GM13977 (cell line): ENCODE results near the gene ARHGAP12.

Source experiments
- DNase-seq: peaks from one replicate; pipeline ENCODE4 v3.0.0; 2012; ENCODE audit warnings: low spot score
- in situ Hi-C: fragments of 300-500 bp; cut with MboI; formaldehyde crosslinking; loops from one replicate; pipeline ENCODE4 v1.12.0; 2022; ENCODE audit warnings: low sequenced_read_pairs, low pct_unique_long_range_greater_than_20kb, mixed read lengths, inconsistent platforms; ENCODE audit not compliant: unreplicated experiment
- TF ChIP-seq, protein P1 (sequence below): IDR thresholded peaks from 2 replicates; pipeline ENCODE4 v1.5.1; 2012; ENCODE audit warnings: mild to moderate bottlenecking, control low read depth; ENCODE audit not compliant: insufficient read depth; ENCODE audit errors: extremely low read depth, missing control alignments

ARHGAP12 gene

DNA sequence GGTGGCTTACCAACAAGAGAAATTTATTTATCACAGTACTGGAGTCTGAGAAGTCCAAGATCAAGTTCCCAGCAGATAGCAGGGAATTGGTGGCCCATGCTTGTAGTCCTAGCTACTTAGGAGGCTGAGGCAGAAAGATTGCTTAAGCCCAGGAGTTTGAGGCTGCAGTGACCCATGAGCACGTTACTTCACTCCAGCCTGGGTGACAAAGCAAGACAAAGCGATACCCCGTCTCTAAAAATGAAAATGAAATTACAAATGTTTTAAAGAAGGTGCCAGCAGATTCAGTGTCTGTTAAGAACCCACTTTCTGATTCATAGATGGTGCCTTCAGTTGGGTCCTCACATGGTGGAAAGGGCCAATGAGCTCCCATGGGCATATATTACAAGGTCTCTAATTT is 20.6 kb upstream of the ARHGAP12 start:
- TF ChIP-seq, protein P1, sequence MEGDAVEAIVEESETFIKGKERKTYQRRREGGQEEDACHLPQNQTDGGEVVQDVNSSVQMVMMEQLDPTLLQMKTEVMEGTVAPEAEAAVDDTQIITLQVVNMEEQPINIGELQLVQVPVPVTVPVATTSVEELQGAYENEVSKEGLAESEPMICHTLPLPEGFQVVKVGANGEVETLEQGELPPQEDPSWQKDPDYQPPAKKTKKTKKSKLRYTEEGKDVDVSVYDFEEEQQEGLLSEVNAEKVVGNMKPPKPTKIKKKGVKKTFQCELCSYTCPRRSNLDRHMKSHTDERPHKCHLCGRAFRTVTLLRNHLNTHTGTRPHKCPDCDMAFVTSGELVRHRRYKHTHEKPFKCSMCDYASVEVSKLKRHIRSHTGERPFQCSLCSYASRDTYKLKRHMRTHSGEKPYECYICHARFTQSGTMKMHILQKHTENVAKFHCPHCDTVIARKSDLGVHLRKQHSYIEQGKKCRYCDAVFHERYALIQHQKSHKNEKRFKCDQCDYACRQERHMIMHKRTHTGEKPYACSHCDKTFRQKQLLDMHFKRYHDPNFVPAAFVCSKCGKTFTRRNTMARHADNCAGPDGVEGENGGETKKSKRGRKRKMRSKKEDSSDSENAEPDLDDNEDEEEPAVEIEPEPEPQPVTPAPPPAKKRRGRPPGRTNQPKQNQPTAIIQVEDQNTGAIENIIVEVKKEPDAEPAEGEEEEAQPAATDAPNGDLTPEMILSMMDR, result no peak
- no peak for DNase-seq
- in situ Hi-C loops, result no loop called here

DNA sequence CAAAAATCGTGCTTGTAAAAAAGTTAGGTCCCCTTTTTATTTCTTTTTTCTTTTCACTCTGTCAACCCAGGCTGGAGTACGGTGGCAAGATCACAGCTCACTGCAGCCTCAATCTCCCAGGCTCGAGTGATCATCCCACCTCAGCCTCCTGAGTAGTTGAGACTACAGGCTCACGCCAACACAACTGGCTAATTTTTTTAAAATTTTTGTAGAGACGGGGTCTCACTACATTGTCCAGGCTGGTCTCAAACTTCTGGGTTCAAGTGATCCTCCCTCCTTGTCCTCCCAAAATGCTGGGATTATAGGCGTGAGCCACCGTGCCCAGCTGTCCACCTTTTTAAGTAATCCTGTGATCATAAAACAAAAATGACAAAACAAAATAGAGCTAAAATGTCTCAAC is 19.4 kb upstream of the ARHGAP12 start:
- DNase-seq, result no peak
- TF ChIP-seq, protein P1, result no peak
- in situ Hi-C loops, result no loop called here

DNA sequence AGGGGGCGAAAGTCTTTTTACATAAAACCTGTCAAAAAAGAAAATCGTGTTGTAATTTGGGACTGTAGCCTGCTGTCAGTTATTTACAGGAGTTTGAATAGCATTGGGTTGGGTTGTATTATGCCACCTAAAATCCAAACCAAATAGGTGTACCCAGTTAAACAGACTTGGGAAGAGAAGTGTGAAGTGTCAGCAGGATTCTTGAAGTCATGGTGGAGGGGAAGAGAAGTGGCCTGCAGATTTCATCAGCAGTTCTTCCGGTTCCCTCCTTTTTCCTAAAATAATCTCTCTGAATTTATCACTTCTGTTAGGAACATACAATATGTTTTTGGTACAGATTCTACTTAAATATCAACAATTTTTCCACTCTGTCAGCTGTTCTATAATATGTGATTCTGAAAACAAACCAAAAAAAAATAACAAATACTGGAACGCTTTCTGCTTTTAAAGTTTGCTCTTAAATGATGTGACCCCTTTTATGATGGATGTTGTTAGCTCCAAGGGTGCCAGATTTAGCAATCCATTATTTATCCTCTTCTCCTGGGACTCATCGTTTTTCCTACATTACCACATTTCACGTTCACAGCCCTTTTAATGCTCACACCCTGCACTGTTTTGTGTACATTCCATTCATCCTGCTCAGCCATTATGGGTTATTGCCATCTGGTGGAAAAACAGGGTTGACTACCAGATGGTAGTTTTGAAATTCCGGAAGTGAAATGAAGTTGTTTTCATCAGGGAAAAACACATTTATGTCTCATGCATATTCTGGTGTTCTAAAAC is 18.7 kb upstream of the ARHGAP12 start:
- TF ChIP-seq, protein P1, result no peak
- DNase-seq, result no peak
- in situ Hi-C loops, result no loop called here

DNA sequence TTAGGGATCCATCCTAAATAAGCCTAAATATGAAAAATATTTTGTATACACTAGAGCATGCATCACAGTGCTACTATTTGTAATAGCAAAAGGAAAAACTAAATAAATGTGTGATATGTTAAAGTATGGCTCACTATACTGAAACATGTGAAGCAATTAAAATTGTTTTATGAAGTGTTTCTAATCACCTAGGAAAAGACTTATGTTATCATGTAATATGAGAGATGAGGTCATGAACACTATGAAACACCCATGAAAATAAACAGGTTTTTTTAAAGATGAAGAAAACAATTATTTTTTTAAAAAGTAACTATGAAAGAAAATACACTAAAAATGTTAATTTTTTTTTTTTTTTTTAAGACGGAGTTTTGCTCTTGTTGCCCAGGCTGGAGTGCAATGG is 16.8 kb upstream of the ARHGAP12 start:
- no peak for DNase-seq
- TF ChIP-seq, protein P1, result no peak
- in situ Hi-C loops, result no loop called here

DNA sequence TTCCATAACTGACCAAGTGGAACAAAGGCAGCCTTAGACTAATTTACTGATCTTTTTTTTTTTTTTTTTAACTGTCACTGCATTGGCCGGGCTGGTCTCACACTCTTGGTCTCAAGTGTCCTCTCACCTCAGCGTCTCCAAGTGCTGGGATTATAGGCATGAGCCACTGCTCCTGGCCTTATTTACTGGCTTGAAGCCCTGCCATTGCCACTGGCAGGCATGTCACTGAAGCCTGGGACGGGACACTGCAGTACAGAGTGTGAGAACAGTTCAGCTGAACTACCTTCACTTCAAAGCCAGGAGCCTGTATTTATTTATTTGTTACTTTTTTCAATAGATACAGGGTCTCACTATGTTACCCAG is 15.4 kb upstream of the ARHGAP12 start:
- DNase-seq, result no peak
- TF ChIP-seq, protein P1, result no peak
- in situ Hi-C loops, result no loop called here

DNA sequence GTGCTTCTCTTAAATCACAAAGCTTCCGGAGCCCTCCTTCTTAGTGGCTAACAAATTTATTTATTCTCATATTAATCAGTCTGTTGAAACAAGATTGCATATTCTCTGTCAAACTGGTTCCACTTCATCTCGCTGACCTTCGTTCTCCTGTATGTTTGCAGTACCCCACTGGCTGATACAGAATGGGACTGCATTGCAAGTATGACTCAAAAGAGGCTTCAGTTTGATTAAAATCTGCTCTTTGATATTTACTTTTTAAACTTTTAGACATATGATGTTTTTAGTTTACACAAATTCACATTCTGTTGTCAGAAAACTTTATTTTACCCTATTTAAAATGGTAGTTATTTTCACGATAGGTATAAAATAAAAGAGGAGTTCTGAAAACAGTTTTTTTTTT is 14.3 kb upstream of the ARHGAP12 start:
- in situ Hi-C loops, result no loop called here
- TF ChIP-seq, protein P1, result no peak
- DNase-seq, result no peak
